NCI-H128 (cell line): Measurements from ENCODE around the gene ZNF280A.
"Not testable (repeated sequence)": the region's sequence is repeated elsewhere in the genome, so short reads cannot be mapped to it uniquely, and the experiment has no call there.

Source experiments
- DNase-seq: peaks from one replicate; lab custom pipeline; 2025; ENCODE audit not compliant: unreplicated experiment; lab: John Stamatoyannopoulos, UW

Gene ZNF280A

GRCh38 chr22:22471104-22471503 lies 49.0 kb downstream of the ZNF280A start:
- not testable (repeated sequence) for DNase-seq

- DNase-seq: no peak
Measured at GRCh38 chr22:22469527-22469926, 50.5 kb downstream of the ZNF280A start.

- not testable (repeated sequence) for DNase-seq
Measured at GRCh38 chr22:22468794-22469469, 51.1 kb downstream of the ZNF280A start.

- no peak for DNase-seq
Measured at GRCh38 chr22:22467112-22467511, 53.0 kb downstream of the ZNF280A start.

GRCh38 chr22:22465782-22466181 lies 54.3 kb downstream of the ZNF280A start:
- DNase-seq: no peak

- DNase-seq: no peak
Measured at GRCh38 chr22:22465094-22465602, 54.9 kb downstream of the ZNF280A start.

- DNase-seq: no peak
Measured at GRCh38 chr22:22464541-22465054, 55.5 kb downstream of the ZNF280A start.

- no peak for DNase-seq
Measured at GRCh38 chr22:22463855-22464540, 56.1 kb downstream of the ZNF280A start.
